HG03159 (cell line): ENCODE measurements around the gene TRPV3.
A peak's percentile ranks its signal among the peaks of the same experiment; 100 is the strongest.
"Not testable (repeated sequence)": the region's sequence is repeated elsewhere in the genome, so short reads cannot be mapped to it uniquely, and the experiment has no call there.

Source experiments
- ATAC-seq: cut with Tn5 transposase; IDR thresholded peaks from one replicate; pipeline ENCODE4 v1.9.1; 2021; ENCODE audit warnings: mild to moderate bottlenecking, moderate library complexity; ENCODE audit not compliant: unreplicated experiment

The TRPV3 gene

DNA sequence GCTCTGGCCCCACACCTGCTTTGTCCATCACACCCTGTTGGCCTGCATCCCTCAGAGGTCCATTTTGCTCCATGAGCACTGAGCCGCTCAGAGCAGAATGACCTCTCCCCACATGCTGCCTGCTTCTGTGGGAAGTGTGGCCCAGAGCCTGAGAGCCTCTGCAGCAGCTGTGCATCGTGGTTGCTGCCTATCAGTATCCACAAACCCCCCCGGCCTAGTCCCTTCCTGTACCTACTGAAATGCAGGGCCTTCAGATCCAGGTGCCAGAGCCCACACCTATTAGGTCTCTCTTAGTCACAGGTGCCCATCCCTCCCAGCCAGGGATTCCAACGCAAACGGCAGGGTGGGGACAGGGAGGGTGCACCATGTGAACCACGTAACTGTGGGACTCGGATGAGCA lies 16.6 kb upstream of the TRPV3 start:
- ATAC-seq, result no peak

DNA sequence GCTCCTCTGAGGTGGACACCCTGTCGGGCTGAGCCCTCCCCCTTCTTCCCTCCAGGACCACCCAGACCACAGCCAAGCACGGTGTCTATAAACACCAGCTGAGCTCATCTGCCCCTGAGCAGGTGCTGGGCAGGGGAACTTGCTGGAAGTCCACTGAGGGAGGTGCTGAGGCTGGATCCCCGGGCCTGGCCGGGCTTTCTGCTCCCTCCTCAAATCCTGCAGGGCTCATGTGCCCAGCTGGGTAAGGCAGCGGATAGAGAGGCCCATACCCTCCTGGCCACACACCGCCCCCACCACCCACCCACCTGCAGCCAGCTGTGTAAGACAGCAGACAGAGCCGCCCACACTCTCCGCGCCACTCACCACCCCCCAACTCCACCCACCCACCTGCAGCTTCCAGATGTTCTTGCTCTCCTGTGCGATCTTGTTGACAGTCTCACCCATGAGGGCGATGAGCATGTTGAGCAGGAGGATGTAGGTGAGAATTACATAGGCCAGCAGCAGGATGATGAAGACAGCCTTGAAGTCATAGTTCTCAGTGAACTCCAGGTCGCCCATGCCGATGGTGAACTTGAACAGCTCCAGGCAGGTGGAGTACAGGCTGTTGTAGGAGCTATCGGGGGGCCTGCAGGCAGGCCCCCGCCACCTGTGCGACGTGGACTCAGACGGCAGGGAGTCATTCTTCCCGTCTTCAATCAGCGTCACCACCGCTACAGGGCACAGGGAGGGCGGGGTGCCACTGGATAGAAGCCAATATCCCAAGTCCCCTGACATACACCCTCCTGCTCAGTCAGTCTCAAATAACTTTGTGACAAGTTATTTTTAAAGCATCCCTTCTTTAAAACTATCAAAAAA lies 15.9 kb upstream of the TRPV3 start:
- ATAC-seq, result no peak

DNA sequence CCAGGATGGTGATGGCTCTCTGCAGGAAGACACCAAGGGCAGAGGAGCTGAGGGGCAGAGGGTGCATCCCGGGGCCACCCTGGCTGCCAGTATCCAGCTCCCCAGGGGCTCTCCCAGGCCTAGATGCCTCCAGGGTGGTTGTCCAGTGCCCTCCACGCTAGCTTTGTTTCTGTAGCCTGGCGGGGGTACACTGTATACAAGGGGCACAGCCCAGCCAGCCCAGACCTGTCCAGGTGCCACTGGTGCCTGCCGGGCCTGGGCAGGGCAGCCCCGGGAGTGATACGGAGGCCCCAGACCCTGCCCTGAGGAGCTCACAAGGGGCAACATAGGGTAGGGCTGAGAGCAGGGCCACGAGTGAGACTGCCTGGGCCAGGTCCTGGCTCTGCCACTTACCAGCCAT lies 14.6 kb upstream of the TRPV3 start:
- ATAC-seq, result no peak

DNA sequence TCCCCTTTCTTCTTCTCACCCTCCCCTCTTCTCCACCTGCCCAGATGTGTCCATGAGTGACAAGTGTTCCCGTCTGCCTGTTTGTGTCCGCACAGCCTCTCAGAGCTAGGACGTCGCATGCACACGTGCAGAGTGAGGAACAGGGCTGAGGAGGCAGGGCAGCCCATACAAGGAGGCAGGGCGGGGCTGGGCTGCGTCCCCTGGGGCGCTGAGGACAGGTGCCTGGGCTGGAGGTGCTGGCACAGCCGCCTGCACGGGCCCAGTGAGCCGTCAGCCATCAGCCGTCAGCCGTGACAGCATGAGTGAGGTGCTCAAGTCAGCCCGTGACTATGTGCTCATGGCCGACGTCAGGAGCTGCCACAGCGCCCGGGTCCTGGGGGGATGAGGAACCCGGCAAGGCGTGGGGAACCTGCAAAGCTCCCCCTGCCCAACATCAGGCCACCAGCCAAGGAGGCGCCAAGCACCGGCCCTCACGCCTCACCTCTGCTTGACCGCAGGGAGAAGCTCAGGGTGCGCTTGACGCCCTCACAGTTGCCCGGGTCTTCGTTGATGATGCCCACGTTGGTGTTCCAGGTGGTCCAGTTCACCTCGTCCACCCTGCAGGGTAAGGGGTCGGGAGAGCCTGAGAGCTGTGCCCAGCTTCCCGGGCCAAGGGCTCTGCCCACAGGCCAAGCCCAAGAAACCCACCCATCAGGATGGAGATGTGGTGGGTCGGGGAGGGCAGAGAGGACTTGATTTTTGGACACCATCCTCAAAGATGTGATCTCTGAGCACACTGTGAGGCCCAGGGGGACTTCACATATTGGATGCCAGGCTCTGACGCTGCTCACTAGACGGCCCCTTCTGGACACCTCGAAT lies 13.7 kb upstream of the TRPV3 start:
- ATAC-seq, result no peak

DNA sequence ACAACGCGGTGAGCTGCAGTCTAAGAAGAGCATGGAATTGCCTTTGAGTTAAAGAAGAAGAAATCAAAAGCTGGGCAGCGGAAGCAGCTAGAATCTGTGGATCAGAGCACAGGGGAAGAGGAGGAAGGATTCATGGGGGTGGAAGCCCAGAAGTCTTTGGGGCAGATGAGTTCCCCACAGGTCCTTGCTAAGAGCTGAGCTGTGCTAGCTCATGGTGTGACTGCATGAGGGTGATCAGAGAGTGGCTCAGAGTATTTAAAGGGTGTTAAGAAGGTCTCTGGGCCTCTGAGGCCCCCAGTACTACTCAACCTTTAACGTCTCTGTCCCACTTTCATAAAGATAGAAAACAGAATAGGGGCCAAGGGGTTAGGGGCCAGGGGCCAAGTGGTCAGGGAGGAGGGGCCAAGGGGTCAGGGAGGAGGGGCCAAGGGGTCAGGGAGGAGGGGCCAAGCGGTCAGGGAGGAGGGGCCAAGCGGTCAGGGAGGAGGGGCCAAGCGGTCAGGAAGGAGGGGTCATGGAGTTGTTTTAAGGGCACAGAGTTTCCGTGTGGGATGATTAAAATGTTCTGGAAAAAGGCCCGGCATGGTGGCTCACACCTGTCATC lies 12.0 kb upstream of the TRPV3 start:
- ATAC-seq, result no peak

DNA sequence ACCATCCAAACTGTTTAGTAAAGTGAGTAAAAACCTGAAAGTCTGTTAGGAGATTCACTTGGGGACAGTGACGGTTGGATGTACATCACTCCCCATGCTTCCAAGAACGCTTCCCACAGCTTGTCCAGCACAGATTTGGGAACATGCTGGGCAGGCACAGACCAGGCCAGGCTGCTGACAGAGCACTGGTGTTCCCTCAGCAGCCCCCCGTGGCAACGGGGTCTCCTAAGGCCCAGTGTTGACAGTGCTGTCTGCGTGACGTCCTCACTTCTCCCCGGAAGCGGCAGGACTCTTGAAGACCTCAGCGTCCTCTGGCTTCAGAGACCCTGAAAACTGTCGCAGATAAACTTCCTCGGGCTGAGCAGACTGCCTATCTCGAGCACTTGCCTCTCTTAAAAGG lies 8.9 kb upstream of the TRPV3 start:
- no peak for ATAC-seq

DNA sequence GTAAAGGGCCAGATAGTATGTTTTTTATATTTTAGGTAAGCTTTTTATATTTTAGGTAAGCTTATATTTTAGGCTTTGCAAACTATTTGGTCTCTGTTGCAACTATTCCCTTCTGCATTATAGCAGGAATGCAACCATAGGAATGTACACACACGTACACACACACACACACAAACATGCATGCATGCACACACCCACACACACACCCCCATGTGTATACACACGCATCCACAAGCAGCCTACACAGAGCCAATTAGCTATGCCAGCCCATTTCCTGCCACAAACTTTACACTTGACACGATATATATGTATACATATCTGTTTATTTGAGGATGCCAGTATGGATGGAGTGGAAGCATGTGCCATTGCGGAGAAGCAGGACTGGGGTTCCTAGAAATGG lies 7.5 kb upstream of the TRPV3 start:
- ATAC-seq, result no peak

DNA sequence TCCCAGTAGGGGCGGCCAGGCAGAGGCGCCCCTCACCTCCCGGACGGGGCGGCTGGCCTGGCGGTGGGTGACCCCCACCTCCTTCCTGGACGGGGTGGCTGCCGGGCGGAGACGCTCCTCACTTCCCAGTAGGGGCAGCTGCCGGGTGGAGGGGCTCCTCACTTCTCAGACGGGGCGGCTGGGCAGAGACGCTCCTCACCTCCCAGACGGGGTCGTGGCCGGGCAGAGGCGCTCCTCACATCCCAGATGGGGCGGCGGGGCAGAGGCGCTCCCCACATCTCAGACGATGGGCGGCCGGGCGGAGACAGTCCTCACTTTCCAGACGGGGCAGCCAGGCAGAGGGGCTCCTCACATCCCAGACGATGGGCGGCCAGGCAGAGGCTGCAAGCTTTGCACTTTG lies 6.6 kb upstream of the TRPV3 start:
- ATAC-seq, result not testable (repeated sequence)

DNA sequence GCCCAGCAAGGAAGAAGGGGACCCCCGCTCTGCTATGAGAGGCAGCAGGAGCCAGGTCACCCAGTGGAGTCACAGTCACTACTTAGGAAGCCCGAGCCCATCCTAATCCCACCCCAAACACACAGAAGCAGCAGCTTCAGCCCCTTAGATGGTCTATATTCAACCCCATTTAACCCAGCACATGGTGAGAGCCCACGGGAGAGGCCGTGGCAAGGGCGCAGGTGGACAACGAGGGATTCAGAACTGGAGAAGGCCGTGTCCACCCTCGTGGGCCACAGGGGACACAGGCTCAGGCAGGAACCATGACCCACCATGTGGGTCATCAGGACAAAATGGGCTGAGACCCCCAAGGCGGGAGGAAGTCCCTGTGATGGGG lies 1.6 kb upstream of the TRPV3 start:
- no peak for ATAC-seq

DNA sequence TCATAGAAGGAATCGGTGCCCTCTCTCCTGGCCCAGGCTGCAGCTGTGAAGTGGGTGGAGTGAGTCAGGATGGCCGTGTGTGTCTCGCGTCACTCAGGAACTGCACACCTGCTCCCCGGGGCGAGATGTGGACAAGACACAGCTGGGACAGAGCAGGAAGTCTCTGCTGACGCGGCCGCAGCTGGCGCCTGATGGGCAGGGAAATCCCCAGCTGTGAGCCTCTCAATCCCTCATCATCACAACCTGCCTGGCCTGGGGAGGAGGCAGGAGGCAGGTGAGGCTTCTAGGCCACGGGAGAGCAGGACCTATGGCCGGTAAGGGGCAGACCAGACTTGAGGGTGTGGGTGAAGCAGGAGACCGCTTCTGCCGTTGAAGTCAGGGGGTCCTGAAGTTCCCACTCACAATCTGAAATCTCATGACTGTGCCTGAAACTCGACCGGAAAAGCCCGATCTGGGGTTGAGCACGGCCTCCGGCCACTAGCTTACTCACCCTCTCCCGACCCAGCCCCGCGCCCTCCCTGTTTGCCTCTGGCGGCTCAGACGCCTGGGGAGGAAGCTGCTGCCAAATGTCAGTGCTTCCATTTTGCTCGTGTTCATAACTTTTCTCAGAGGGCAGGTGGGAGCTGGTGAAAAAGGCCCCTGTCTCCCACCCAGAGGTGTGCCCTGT lies 1.1 kb upstream of the TRPV3 start:
- peak; percentile 66 for ATAC-seq

DNA sequence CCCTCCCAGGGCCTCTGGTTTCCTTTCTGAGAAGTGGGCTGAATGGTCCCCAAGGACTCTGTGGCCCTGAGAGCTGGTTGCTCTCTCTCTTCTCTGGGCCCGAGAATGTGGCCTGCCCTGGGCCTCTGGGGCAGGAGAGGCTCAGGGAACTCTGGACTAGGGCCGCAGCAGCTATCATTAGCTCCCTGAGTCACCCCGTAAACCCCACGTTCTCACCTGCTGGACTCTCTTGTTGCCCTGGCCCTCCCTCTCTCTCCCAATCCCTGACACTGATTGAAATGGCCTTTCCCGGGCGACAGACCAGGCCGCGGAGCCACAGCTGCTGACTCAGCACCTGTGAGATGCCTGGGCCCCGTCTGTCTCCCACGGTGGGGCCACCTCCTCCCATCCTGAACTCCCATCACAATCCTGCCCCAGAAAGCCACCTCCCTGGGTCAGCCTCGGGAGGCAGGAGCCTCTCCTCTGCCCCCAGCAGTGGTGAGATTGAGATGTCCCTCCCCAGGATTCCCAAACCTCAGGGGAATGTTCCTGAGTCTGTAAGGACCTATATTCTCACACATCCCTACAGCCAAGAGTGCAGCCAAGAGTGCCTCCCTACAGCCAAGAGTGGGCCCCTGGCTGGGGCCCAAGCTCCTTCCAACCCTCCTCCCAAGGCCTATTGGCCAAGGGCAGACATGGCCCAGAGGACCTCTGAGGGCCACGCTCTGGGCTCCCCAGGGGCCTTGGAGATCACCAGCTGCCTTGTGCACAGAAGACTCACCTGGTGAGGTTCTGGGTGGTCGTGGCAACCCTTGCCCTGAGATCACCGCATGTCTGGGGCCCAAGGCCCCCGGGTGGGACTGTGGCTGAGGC lies 470 bp downstream of the TRPV3 start:
- no peak for ATAC-seq

DNA sequence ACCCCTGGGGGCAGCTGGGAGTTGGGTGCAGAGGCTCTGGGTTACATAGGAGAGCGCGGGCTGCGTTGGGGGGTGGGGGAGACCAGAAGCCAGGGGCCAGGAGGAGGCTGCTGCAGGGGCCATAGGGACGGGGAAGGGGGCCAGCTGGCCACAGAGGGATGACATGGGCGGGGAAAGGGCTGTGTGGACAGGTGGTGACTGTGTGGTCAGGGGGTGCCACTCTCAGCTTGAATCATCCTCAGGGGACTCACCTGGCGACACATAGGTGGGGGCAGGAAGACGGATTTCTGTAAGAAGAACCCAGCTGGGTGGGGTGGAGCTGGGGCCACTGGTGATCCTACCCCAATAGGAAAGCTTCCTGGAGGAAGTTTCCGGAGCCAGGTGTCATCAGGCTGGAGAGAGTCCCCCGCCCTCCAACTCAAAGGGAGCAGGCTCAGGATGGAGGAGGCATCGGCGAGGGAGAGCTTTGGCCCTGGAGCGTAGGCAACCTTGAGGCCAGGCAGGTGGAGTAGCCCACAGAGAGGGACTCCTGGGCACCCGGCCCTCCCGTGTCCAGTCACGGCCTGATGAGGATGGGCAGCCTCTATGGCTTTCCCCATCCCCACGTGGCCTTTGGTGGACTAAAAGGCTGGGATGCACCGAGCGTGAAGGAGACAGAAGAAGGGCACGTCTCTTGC lies 1.2 kb downstream of the TRPV3 start:
- no peak for ATAC-seq

DNA sequence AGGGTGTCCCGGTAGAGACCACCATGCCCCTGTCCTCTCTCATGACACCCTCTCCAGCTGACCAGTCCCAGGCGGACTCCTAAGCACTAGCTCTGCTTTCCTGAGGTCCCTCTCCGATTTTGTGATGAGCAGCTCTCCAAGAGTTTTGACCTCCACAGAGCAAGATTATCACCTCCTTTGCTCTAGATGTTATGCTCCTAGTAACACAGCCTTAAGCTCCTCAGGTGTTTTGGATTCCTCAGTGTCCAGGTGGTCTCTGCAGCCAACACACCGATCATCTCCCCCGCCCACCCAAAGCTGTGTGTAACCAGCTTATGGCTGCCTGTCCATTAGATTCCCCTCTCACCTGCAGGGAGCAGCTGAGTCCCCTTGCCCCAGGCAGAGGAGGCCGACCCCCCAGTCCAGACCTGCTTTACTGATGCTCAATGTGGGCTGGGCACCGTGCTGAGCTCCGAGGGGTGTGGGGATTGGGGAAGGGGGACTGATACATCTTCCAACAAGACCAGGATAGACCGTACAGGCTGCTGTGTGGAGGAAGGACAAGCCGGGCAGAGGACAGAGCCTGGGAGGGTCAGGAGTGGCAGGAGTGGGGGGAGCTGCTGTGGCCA lies 2.3 kb downstream of the TRPV3 start:
- no peak for ATAC-seq

DNA sequence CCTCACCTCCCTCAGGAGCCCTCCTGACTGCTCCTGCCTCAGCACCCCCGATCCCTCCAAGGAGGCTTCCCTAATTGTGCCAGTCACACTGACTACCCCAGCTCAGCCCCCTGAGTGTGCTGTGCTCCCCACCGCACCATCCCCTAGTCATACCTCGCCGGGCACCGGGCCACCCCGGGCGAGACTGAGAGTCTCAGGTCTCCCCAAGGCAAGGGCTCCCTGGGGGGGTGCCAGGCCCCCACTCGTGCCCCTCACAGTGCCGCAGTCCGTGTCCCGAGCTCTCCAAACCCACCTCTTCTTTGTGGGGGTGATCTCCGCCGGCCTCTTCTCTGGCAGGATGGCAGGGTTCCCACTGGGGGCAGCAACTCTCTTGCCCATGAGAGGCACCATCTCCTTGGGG lies 3.2 kb downstream of the TRPV3 start:
- no peak for ATAC-seq

DNA sequence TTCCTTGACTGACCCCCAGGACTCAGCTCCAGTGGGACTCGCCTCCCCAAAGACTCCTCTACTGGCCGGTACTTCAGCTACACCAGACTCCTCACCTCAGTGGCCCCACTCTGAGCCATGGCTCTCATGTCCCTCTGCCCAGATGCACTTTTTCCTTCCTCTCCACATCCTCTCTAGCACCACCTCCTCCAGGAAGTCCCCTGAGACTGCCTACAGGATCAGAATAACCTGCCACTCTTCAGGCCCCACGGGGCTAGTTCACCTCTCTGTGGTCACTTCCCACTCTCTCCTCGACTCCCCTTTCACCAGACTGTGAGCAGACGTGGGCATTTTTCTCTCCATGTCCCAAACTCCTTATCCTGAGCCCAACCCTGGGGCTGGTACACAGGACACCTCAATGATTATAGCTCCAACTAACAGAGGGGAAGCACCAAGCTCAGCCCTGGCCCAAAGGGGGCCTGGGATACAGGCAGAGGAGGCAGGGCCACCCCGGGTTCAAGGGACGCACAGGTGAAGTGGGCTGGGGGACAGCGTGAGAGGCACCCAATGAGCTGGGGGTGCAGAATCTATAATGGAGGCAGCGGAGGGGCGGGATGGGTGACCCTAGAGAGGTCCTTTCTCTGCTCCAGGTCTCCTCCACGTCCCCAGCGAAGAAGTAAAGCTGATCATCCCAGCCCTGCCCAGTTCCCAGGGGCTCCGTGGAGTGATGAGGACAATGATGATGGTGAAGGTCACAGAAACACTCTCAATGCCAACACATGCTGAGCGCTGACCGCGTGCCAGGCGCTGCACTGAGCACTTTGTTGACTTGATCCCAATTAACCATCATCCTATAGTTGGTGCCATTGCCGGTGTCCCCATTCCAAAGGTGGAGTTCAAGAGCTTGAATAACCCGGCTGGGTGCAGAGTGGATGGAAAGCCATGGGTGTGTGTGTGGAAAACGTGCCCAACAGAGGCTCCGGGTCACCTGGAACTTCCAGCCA lies 3.9 kb downstream of the TRPV3 start:
- no peak for ATAC-seq

DNA sequence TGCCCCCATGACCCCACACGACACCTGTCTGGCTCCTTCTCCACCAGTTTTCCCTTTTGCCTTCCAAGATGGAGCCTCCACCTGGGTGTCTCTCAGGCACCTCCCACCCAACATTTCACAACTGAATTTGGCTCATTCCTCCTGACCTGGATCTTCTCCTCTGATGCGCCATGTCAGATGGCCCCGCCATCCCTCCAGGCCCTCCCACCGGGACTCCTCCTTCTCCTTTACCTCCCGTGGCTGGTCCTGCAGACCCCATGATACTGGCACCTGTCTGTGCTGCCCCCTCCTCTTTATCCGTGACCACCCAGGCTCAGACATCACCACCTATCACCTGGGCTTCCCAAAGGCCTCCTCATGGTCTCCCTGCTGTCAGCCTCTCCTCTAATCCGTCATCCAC lies 4.7 kb downstream of the TRPV3 start:
- no peak for ATAC-seq

DNA sequence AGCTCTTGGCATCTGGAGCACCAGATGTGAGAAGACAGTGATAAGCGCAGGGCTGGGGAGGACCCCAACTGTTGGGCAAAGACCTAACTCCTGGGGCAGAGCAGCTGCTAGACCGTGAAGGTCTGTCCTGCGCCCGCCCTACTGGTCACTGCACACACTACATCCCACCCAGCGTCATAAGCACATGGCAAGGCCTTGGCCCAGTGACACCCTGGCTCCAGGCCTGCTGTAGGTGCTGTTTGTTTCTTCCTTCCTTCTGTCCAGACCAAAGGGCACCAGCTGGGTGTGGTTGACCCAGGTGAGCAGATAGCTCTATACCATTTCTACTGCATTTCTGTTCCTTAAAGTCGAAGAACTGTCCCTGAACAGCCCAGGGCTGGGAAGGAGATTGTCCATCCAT lies 6.4 kb downstream of the TRPV3 start:
- no peak for ATAC-seq

DNA sequence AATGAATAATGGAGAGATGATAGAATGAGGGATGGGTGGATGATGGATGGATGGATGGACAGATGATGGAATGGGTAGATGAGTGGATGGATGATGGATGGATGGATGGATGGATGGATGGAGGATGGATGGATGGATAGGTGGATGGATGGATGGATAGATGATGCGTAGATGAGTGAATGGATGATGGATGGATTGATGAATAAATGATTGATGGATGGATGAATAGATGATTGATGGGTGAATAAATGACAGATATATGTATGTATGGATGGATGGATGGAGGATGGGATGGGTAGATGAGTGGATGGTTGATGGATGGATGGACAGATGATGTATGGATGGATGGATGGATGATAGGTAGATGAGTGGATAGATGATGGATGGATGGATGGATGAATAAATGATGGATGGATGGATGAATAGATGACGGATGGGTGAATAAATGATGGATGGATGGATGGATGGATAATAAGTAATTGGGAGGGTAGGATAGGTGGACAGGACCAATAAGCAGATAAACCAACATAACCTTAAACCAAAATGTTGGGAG lies 7.9 kb downstream of the TRPV3 start:
- ATAC-seq, result no peak
